Activated T-helper 1 cell treated with Interleukin-2 at 50 U/mL for 16 hours (primary cell): ENCODE data around the gene SELENOS.
A peak's percentile ranks its signal among the peaks of the same experiment; 100 is the strongest.

Experiments
- DNase-seq: peaks from one replicate; pipeline ENCODE4 v3.0.0-alpha.2; 2020; ENCODE audit warnings: low read depth

Gene SELENOS

DNA sequence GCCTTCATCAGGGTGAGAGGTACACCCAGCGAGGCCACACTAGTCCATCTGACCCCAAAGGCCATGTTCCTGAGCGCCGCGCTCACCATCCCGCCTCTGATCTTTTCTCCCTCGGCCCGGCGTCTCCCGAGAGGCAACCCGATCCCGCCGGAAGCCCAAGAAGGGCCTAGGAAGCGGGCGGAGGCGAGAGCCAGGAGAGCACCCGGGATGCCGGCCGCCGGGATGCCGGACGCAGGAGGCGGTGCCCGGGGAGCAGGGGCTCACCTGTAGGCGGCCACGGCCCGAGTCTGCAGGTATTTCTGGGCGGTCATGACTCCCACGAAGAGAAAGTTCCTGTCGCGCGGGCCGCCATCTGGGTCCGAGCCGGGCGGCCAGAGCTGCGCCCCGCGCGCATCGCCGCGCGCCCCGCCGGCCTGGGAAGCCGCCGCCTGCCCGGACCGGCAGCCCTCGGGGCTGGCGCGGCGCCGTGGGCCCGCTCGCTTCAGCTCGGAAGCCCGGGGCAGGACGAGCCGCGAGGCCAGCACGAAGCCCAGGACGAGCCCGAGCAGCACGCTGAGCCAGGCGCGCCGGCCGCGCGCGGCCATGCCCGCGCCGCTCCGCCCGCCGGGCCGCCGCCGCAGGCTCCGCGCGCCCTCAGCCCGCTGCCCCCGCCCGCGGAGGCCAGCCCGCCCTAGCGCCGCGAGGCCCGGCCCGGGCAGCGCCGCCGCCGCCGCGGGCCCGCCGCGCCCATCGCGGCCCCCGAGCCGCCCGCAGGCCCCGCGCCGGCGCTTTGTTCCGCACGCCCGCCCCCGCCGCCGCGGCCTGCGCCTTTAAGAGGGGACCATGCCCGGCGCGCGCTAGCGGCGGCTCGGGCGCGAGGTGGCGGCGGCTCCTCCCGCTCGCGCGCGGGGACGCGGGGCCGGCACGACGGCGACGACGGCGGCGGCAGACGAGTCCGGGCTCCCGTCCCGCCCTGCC lies 26.1 kb downstream of the SELENOS start:
- DNase-seq = no peak

DNA sequence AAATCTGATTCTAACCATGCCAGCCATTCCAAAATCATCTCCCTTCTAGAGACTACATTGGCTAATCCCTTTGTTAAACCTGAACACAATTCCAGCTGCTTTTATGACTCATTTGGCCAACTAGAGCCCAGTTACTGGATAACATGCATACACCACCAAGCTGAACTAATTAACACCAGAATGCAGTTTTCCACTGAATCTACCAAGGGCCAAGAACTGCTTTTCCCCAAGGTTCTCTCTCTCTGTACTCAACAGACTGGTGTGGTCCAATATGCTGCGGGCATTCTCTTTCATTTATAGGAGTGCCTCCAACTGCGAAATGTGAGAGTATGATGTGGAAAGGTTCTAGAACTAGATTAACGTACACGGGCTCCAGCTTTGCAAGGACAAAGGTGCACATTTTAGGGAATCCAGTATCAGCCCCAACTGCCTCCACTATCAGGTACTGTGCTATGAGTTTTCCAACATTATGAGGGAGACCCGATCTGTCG lies 26.9 kb downstream of the SELENOS start:
- DNase-seq = no peak

DNA sequence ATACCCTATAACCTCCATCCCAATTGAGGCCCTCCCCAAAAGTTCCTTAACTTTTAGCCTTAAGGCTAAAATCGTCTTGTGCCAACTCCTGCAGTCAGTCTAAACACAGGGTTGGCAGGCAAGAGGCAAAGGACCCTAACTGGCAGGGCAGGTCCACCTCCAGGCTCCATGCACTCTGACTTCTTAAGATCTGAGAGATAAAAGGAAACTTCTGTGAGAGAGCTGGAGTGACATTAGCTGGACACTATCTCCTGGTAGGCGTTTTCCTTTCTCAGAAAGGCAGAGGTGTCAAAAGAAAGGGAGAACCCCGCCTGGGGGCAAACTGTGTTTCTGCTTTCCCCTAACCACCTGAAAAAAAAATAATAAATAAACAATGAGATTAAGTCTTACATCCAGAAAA lies 29.0 kb downstream of the SELENOS start:
- no peak for DNase-seq

GRCh38 chr15:101246824-101247745 lies 30.2 kb downstream of the SELENOS start:
- no peak for DNase-seq

DNA sequence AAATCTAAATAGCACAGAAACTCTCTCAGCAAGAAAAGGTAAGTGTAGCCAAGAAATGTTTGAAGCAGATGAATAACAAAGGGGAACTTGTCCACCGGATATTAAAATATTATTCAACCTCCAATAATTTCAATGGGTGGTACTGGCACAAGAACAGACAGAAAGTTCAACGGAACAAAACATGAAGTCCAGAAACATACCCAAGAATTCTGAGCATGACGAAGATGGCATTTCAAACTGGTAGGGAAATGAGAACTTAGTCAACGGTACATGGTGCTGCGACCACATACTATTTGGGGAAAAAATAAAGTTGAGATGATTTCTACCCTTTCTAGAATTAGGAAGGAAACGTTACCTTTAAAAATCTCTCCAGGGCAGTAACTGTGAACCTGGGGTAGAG lies 30.9 kb downstream of the SELENOS start:
- no peak for DNase-seq

- no peak for DNase-seq
Observed at GRCh38 chr15:101244889-101245668, 32.2 kb downstream of the SELENOS start.

DNA sequence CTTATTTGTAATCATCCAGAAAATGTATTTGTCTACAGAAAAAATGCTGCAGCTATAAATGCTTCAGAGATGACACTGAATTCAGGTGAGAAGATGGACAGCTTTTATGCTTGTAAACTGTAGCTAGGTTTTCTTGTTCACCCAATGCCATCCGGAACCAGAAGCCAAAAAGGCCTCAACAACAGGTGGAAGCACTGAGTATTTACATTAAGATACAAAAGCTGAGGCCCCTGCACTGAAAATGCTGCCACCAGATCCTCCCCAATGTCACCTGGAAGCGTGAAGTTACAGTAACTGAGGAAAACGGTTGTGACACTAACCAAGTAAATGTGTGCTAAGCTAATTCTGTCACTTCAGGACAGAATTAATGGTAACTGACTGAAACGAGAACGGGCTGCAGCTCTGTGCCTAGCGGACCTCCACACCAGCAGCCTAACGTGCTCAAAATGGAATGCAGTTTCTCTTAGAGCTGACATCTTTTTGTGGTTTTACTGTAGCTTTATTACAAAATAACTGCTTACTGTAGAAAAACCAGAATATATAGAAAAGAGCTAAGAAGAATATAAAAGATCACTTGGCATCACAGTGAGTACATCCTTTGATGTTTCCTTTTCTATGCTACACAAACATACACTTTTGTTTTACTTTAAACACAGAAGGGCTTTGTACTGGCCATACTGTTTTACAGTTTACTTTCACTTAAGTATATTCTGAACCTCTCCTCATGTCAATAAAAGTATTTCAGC lies 33.1 kb downstream of the SELENOS start:
- no peak for DNase-seq

DNA sequence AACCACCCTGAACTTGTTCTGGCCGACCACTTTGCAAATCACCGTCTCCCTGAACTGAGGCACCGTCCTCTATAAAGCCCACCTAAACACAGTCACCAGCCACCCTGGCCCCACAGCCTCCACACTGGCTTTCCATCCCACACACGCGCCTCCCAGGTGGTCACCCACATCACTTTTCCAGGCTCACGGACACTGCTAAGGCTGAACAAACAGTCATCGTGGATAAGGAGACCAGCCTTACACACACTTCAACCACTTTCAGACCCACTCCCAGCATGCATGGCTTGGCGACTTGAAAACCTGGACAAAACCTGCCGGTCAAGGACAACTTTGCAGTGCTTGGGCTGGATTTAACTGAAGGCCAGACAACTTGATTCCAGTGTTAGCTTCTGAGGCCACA lies 33.9 kb downstream of the SELENOS start:
- DNase-seq = no peak

GRCh38 chr15:101242999-101243336 lies 34.3 kb downstream of the SELENOS start:
- DNase-seq = no peak

GRCh38 chr15:101242160-101242998 lies 34.9 kb downstream of the SELENOS start:
- peak; percentile 22 for DNase-seq

DNA sequence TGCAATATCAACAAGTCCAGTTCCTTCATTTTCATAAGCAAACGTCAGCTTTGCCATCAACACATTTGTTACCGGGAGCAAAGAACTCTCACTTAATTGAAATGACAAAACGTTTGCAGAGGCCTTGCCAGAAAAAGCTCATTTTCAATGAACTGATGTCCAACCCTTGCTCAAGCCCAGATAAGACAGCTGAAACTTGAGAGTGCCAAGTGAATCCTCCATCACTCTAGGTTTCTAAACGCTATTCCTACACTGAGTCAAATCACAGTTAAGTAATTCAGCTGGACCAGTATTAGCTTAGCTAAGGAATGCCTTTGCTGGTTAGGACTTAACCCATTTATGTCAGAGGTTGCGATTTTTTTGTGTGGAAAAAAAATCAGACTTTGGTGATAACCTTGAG lies 36.9 kb downstream of the SELENOS start:
- DNase-seq = no peak

- DNase-seq = no peak
Observed at GRCh38 chr15:101239724-101240136, 37.6 kb downstream of the SELENOS start.

- DNase-seq = no peak
Observed at GRCh38 chr15:101237251-101237650, 40.0 kb downstream of the SELENOS start.

GRCh38 chr15:101233651-101234280 lies 43.5 kb downstream of the SELENOS start:
- no peak for DNase-seq

- DNase-seq = no peak
Observed at GRCh38 chr15:101232677-101233076, 44.6 kb downstream of the SELENOS start.

DNA sequence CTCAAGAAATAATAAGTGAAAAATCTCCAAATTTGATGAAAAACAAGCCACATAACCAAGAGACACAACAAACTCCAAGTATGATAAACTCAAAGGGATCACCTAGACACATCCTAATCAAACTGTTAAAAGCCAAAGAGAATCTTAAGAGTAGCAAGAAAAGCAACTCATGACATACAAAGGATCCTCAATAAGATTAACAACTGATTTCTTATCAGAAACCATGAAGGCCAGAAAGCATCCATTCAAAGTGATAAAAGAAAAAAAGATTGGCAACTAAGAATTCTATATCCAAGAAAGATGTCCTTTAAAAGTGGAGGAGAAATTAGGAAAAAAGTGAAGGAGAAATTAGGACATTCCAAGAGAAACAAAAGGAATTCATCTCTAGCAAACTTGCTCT lies 49.0 kb downstream of the SELENOS start:
- no peak for DNase-seq

- DNase-seq = no peak
Observed at GRCh38 chr15:101225658-101226057, 51.6 kb downstream of the SELENOS start.
